ENCODE measurements around the gene EHHADH.

Gene EHHADH

GRCh38 chr3:185162634-185163033 lies 91.2 kb downstream of the EHHADH start:
- no peak for TF ChIP-seq CTCF (IDR thresholded peaks at IDR 0.05; ENCODE audit: unreplicated experiment in 3 of 3)

GRCh38 chr3:185161761-185162160 lies 92.1 kb downstream of the EHHADH start:
- no peak overlapping the region for H3K4me3 Mint-ChIP-seq
- no peak overlapping the region for H3K27ac Mint-ChIP-seq
- no peaks in the 10 kb centered on the region for H3K36me3 Mint-ChIP-seq (ENCODE audit: low read depth)
- peaks cover 8% of the 10 kb centered on the region for H3K4me1 Mint-ChIP-seq
- H3K9me3 Mint-ChIP-seq: no peaks in the 10 kb centered on the region
- peaks cover 22% of the 10 kb centered on the region for H3K27me3 Mint-ChIP-seq (ENCODE audit: low read depth)
- TF ChIP-seq CTCF (IDR thresholded peaks at IDR 0.05; ENCODE audit: unreplicated experiment in 3 of 3): no peak

More at GRCh38 chr3:185162634-185163033, 91.2 kb downstream of the EHHADH start:
- H3K4me1 Mint-ChIP-seq: peaks cover 8% of the 10 kb centered on the region
- peaks cover 22% of the 10 kb centered on the region for H3K27me3 Mint-ChIP-seq (ENCODE audit: low read depth)
- H3K27ac Mint-ChIP-seq: no peak overlapping the region
- no peaks in the 10 kb centered on the region for H3K9me3 Mint-ChIP-seq
- no peaks in the 10 kb centered on the region for H3K36me3 Mint-ChIP-seq (ENCODE audit: low read depth)
- H3K4me3 Mint-ChIP-seq: no peak overlapping the region

GRCh38 chr3:185157347-185157746 lies 96.5 kb downstream of the EHHADH start:
- peaks cover 11% of the 10 kb centered on the region for H3K27me3 Mint-ChIP-seq (ENCODE audit: low read depth)
- H3K27ac Mint-ChIP-seq: no peak overlapping the region
- H3K4me3 Mint-ChIP-seq: no peak overlapping the region
- H3K4me1 Mint-ChIP-seq: no peaks in the 10 kb centered on the region
- no peaks in the 10 kb centered on the region for H3K9me3 Mint-ChIP-seq
- no peak for TF ChIP-seq CTCF (IDR thresholded peaks at IDR 0.05; ENCODE audit: unreplicated experiment in 3 of 3)
- H3K36me3 Mint-ChIP-seq (ENCODE audit: low read depth): no peaks in the 10 kb centered on the region

- Mint-ChIP-seq H3K27me3 (ENCODE audit: low read depth) (peaks cover 12% of the 10 kb centered on the region), H3K4me1 (peaks cover 8% of the 10 kb centered on the region), H3K4me3 (no peak overlapping the region), H3K36me3 (ENCODE audit: low read depth) (no peaks in the 10 kb centered on the region), H3K27ac (no peak overlapping the region), H3K9me3 (no peaks in the 10 kb centered on the region)
- TF ChIP-seq CTCF (IDR thresholded peaks at IDR 0.05; ENCODE audit: unreplicated experiment in 3 of 3): no peak
These were observed 98.2 kb downstream of the EHHADH start for GRCh38 chr3:185155678-185156077.

- H3K4me1 Mint-ChIP-seq: peaks cover 20% of the 10 kb centered on the region
- no peak overlapping the region for H3K27ac Mint-ChIP-seq
- no peak overlapping the region for H3K4me3 Mint-ChIP-seq
- no peaks in the 10 kb centered on the region for H3K36me3 Mint-ChIP-seq (ENCODE audit: low read depth)
- TF ChIP-seq CTCF (IDR thresholded peaks at IDR 0.05; ENCODE audit: unreplicated experiment in 3 of 3): no peak
- H3K27me3 Mint-ChIP-seq (ENCODE audit: low read depth): peaks cover 12% of the 10 kb centered on the region
- H3K9me3 Mint-ChIP-seq: no peaks in the 10 kb centered on the region
These were observed 99.8 kb downstream of the EHHADH start for GRCh38 chr3:185153861-185154629.

Measured in nephron (organoid).